GM23338 (cell line): ENCODE measurements around the gene C14orf93.

ENCODE experiments used
- CREB1 ChIP-seq: fragments of 250-450 bp; sonication (Bioruptor Pico); IDR thresholded peaks from 2 replicates; pipeline ENCODE4 v1.5.0; 2020; ENCODE audit warnings: low read depth, mild to moderate bottlenecking, moderate library complexity
- CTCF ChIP-seq, 2 experiments: fragments of 200-600 bp in 1 of 2; sonication (generic) in 1 of 2; conservative IDR thresholded peaks; 2 replicates each; pipeline versions ENCODE4 v1.5.1 to v1.6.1; 2016 to 2017; ENCODE audit warnings: antibody characterized with exemption in 2 of 2, low read depth in 2 of 2, mild to moderate bottlenecking in 2 of 2, moderate library complexity in 1 of 2
- ETS1 ChIP-seq: IDR thresholded peaks from 2 replicates; pipeline ENCODE4 v1.6.1; 2016; ENCODE audit warnings: antibody characterized with exemption
- EZH2 ChIP-seq: fragments of 200-600 bp; sonication (generic); IDR thresholded peaks from one replicate; pipeline ENCODE4 v1.8.0; 2017; ENCODE audit warnings: antibody characterized with exemption, mild to moderate bottlenecking, low read depth; ENCODE audit not compliant: unreplicated experiment
- EZH2phosphoT487 ChIP-seq: fragments of 200-600 bp; sonication (generic); IDR thresholded peaks from one replicate; pipeline ENCODE4 v1.8.1; 2018; ENCODE audit warnings: antibody characterized with exemption; ENCODE audit not compliant: unreplicated experiment
- JUNB ChIP-seq: IDR thresholded peaks from one replicate; pipeline ENCODE4 v1.6.1; 2016; ENCODE audit warnings: antibody characterized with exemption; ENCODE audit not compliant: unreplicated experiment
- POLR2AphosphoS5 ChIP-seq: IDR thresholded peaks from 2 replicates; pipeline ENCODE4 v1.6.1; 2016; ENCODE audit warnings: antibody characterized with exemption, low read depth
- REST ChIP-seq: IDR thresholded peaks from one replicate; pipeline ENCODE4 v1.6.1; 2018; ENCODE audit warnings: antibody characterized with exemption; ENCODE audit not compliant: unreplicated experiment
- ZNF114 ChIP-seq: fragments of 250-450 bp; sonication (Bioruptor Pico); IDR thresholded peaks from 2 replicates; pipeline ENCODE4 v1.5.0; 2020; ENCODE audit warnings: mild to moderate bottlenecking, moderate library complexity

GRCh38 chr14:23024612-23025075, 14.7 kb upstream of the C14orf93 start:
- TF ChIP-seq CREB1: no peak
- TF ChIP-seq POLR2AphosphoS5: no peak
- TF ChIP-seq CTCF (conservative IDR thresholded peaks at IDR 0.05; ENCODE audit: low read depth in 2 of 2): no peak
- no peak for TF ChIP-seq EZH2
- no peak for TF ChIP-seq ETS1
- TF ChIP-seq REST: no peak
- no peak for TF ChIP-seq EZH2phosphoT487
- TF ChIP-seq ZNF114 (CRISPR knock-in tag): no peak
- no peak for TF ChIP-seq JUNB
